ENCODE results near the gene SPRR2D.
"Not testable (repeated sequence)": the region's sequence is repeated elsewhere in the genome, so short reads cannot be mapped to it uniquely, and the experiment has no call there.

SPRR2D gene

DNA sequence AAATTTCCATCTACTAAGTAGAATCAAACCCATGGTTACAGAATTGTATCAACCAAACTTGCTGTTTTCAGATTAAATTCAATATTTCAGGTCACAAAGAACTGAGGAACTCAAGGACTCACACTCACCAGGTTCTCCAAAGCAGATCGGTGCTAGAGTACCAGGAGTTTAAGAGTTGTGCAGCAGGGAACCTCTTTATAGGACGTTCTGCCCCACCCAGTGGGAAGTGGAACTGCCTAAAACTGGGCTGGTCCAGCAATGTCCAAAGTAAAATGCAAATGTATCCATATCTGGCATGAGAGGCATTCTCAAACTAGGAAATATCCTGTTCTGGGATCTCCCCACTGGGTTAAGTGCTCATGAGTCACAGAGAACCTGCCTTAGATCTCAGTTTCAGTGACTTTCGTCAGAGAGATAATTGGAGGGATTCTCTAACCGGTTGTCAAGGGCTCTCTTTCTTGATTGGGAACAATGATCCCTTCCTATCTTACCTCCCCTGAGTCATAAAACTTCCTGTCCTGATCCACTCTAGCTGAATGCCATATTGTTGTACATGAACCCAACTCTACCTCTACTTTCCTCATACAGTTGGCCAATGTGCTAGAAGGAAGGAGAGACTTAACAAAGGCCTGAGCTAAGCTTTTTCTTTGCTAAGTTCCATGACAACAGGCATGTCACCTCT is at the start of gene SPRR2D:
SPRR2D (minus strand) TSS at position 171 of the 682 bp plus-strand sequence. CDS start 774 bp downstream, outside the sequence.
- DNase-seq, result no peak

DNA sequence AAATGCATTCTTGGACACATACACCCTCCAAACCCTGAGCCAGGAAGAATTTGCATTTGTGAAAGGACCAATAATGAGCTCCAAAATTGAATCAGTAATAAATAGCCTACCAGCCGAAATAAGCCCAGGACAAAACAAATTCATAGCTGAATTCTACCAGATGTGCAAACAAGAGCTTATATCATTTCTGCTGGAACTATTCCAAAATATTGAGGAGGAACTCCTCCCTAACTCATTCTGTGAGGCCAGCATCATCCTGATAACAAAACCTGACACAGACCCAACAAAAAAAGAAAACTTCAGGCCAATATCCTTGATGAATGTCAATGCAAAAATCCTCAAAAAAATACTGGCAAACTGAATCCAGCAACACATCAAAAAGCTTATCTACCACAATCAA is 46.7 kb upstream of the SPRR2D start:
- no peak for DNase-seq

DNA sequence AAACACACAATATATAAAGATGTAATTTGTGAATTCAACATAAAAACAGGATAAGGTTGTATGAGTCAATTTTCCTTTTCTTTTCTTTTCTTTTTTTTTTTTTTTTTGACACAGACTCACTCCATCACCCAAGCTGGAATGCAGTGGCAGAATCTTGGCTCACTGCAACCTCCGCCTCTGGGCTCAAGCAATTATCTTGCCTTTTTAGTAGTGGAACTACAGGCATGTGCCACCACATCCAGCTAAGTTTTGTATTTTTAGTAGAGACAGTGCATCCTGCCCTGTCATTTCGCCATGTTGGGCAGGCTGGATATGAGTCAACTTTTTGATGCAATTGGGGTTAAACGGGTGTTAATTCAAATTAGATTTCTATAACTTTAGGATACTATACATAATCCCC is 40.8 kb upstream of the SPRR2D start:
- no peak for DNase-seq

- DNase-seq, result no peak
These were observed 32.1 kb upstream of the SPRR2D start for GRCh38 chr1:153072806-153073726.

GRCh38 chr1:153071511-153071910 is 30.6 kb upstream of the SPRR2D start, which contains the start of gene SPRR2B:
Gene SPRR2B (minus strand): TSS chr1:153071611. CDS start chr1:153070839, 772 bp downstream.
- no peak for DNase-seq

GRCh38 chr1:153070243-153070642 is 29.3 kb upstream of the SPRR2D start:
- no peak for DNase-seq

DNA sequence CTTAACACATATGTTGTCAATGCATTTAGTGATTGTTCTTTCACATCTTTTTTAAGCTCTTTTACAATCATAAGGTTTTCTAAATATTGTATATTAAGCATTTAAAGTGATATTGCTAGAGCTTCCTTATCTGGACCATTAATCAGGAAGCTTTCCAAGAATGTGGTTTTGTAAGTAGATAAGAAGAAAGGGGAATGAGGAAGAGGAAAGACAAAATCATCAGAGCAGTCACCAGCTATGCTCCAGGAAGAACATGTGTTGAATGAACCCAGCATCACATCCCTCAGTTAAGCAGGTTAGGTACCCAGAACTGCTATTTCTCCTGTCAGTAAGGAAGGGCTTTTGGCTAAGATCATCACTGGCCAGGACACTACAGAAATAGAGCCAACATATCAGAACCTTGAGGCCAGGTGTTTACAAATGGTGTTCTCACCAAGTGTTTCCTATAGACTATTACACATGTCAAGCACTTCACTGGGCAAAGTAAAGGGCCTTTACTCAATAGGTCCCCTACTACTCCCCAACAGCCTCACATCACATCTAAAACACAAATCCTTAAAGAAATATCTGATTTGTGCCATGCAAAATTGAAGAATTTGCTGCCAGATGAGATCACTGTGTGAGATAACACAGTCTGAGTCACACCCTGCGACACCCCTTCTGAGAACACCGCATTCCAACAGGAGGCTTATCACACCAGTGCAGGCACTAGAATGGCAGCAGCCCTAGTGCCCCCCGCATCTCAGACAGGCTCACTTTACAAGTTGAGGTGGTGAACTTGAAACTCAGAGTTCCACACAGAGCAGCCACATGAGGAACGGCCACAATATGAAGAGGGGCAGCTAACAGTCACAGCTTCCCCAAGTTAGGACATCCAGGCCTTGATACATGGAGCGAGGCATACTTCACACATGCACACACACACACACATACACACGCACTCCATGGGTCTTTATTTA is 18.2 kb upstream of the SPRR2D start:
- DNase-seq, result no peak

GRCh38 chr1:153058154-153058553 is 17.2 kb upstream of the SPRR2D start:
- no peak for DNase-seq

- no peak for DNase-seq
These were observed 16.5 kb upstream of the SPRR2D start, which contains the start of gene SPRR2A for GRCh38 chr1:153057375-153057774. Gene SPRR2A (minus strand): TSS chr1:153057512. CDS start chr1:153056735, 777 bp downstream.

DNA sequence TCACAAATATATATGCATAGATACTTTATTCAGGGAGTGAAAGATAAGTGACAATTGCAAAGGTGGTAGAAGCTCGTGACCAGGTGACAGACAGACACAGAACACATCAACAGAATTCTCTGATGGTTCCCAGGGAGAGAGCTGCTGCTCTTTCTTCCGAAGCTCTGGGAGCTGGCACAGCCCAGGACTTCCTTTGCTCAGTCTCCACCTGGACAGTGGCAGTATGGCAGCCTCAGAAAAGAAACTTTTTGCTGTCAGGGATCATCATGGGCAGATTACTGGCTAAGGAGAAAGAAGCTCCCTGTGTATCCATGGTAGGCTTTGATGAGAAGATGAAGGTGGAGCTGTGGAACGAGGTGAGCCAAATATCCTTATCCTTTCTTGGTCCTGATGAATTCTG is 15.2 kb upstream of the SPRR2D start:
- DNase-seq, result not testable (repeated sequence)

DNA sequence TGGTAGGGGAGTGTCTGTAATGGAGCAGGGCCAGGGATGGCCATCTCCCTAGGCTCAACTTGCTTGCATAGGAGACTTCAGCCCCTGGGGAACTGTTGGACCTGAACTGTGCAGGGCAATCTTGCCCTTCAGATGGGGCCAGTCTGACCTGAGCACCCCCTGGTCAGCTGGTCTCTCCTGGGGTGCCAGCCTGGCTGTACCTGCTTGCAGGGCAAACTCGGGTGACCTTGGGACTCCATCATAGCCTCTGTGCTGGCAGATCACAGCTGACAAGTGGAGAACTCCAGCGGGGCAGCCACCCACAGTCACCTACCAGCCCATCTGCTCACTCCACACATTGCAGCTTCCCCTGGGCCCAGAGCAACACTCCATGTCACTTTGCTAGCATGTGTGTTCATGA is 8.3 kb upstream of the SPRR2D start:
- DNase-seq, result no peak

GRCh38 chr1:153035211-153035610 is 5.7 kb downstream of the SPRR2D start:
- DNase-seq, result no peak

GRCh38 chr1:153032677-153033308 is 8.1 kb downstream of the SPRR2D start:
- no peak for DNase-seq

DNA sequence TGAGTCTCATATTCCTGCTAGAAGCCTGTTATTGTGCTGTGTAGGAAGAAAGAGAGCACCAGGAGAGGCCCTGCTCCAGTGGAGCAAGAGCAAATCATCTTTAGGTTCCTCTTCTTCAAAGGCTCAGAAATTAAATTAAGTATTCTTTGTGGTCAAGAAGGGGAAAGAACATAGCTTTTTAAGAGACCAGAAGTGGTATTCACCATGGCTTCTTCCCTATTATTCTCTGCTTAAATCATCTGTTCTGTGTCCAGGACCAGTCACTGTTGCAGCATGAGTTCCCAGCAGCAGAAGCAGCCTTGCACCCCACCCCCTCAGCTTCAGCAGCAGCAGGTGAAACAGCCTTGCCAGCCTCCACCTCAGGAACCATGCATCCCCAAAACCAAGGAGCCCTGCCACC is 8.8 kb downstream of the SPRR2D start:
- DNase-seq, result no peak

GRCh38 chr1:153030895-153031294 is 10.0 kb downstream of the SPRR2D start, which contains the start of gene SPRR1B:
Gene SPRR1B (plus strand): TSS chr1:153031203. CDS start chr1:153032346, 1,143 bp downstream.
- DNase-seq, result no peak

- DNase-seq, result peak; percentile 1
These were observed 12.2 kb downstream of the SPRR2D start for GRCh38 chr1:153028766-153029165.

- DNase-seq, result no peak
These were observed 15.1 kb downstream of the SPRR2D start for GRCh38 chr1:153025797-153026196.

DNA sequence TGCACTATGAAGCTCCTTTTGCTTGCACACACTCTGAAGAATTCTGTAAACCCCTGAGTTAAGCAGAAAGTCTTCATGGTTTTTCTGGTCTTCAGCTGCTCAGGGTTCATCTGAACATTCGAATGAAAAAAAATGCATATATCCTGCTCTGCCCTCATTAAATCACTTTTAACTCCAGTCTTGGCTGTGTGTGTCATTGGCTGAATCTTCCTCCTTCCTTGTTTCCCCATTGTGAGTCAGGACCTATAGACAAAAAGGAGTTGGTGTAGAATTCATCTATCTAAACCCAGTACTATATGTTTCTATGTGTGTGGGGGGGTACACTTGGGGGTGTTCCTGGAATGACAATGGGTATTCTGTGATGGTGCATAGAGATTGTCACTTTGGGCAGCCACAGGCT is 16.5 kb downstream of the SPRR2D start:
- DNase-seq, result no peak

- no peak for DNase-seq
These were observed 17.8 kb downstream of the SPRR2D start for GRCh38 chr1:153023109-153023508.

DNA sequence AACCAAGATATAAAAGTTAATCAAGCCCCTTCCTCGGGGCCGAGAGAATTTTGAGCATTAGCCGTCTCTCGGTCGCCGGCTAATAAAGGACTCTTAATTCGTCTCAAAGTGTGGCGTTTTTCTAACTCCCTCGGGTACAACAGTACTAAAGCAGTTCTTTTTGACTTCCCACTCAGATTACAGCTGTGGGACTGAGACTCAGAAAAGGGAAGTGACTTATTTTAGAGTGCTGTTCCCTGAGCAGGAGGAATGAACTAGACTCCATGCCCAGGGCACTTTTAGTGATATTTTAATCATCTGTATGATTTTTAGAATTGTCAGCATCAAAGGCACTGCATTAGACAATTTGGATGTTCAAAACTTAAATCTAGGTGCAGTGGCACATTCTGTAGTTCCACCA is 18.6 kb downstream of the SPRR2D start:
- DNase-seq, result not testable (repeated sequence)

GRCh38 chr1:153021829-153022228 is 19.1 kb downstream of the SPRR2D start:
- DNase-seq, result not testable (repeated sequence)

GRCh38 chr1:153011235-153011758 is 29.6 kb downstream of the SPRR2D start:
- DNase-seq, result not testable (repeated sequence)

Measured in NCI-H2171 (cell line).